B cell (primary cell): ENCODE data around the gene MOB1B. TPM values are rescaled to one million over a fixed set of nuclear protein-coding genes. Genes with fewer than 3 reads are reported as not detected.
A peak's percentile ranks its signal among the peaks of the same experiment; 100 is the strongest.

Source experiments
- ATAC-seq: fragments of 200-7000 bp; cut with Tn5 transposase; one replicate; pipeline ENCODE4 v1.10.0; 2021; ENCODE audit warnings: low read depth, mild to moderate bottlenecking, moderate number of reproducible peaks, moderate library complexity
- CTCF ChIA-PET: fragments of 350-600 bp; sonication (Branson Sonifier 250); formaldehyde crosslinking; loops from one replicate; lab custom pipeline; 2021; ENCODE audit warnings: antibody characterized with exemption, inconsistent platforms; lab: Charles Lee
- POLR2A ChIA-PET: fragments of 350-600 bp; sonication (Branson Sonifier 250); formaldehyde crosslinking; loops from one replicate; lab custom pipeline; 2021; ENCODE audit warnings: antibody characterized with exemption; lab: Charles Lee
- DNase-seq: peaks from one replicate; pipeline ENCODE4 v3.0.0; 2013
- H2AFZ ChIP-seq: 2 replicates; pipeline ENCODE4 v1.6.1; 2012; ENCODE audit warnings: mild to moderate bottlenecking, low read depth, low read length; ENCODE audit not compliant: insufficient read depth, poor library complexity, severe bottlenecking
- H3K27ac ChIP-seq, 2 donors: 1 replicate in 1 of 2; 2 replicates in 1 of 2; pipeline ENCODE4 v1.5.1; 2012 to 2013; ENCODE audit warnings: low read length in 2 of 2, mild to moderate bottlenecking in 2 of 2, moderate library complexity in 1 of 2
- H3K27me3 ChIP-seq, 4 experiments: fragments of 200-600 bp in 1 of 4; sonication (generic) in 1 of 4; replicated peaks in 1 of 4; 1 replicate in 2 of 4; 2 replicates in 2 of 4; pipeline versions ENCODE4 v1.6.1 to v1.7.0; 2013 to 2016; ENCODE audit warnings: low read length in 3 of 4, mild to moderate bottlenecking in 2 of 4, mixed read lengths in 1 of 4, moderate library complexity in 1 of 4; ENCODE audit not compliant: insufficient read depth in 4 of 4, control insufficient read depth in 3 of 4; ENCODE audit errors: control extremely low read depth in 1 of 4
- H3K36me3 ChIP-seq, 2 experiments: replicated peaks in 1 of 2; 1 replicate in 1 of 2; 2 replicates in 1 of 2; pipeline versions ENCODE4 v1.6.1 to v1.7.1; 2013; ENCODE audit warnings: low read length in 1 of 2; ENCODE audit not compliant: insufficient read depth in 2 of 2, control insufficient read depth in 1 of 2; ENCODE audit errors: control extremely low read depth in 1 of 2, extremely low read depth in 1 of 2
- H3K4me1 ChIP-seq, 2 donors: fragments of 200-600 bp in 1 of 2; sonication (generic) in 1 of 2; 1 replicate in 1 of 2; 2 replicates in 1 of 2; pipeline versions ENCODE4 v1.5.1 to v1.6.1; 2013 to 2017; ENCODE audit warnings: low read length in 2 of 2; ENCODE audit not compliant: control insufficient read depth in 2 of 2, insufficient read depth in 2 of 2
- H3K4me2 ChIP-seq: replicated peaks from 2 replicates; pipeline ENCODE3; 2012; ENCODE audit warnings: mild to moderate bottlenecking, low read depth, low read length; ENCODE audit not compliant: poor library complexity, severe bottlenecking
- H3K4me3 ChIP-seq, 5 experiments: fragments of 200-600 bp in 1 of 5; sonication (generic) in 1 of 5; 1 replicate in 3 of 5; 2 replicates in 2 of 5; pipeline versions ENCODE4 v1.5.1 to v1.7.0; 2011 to 2016; ENCODE audit warnings: low read length in 4 of 5, mild to moderate bottlenecking in 4 of 5, low read depth in 2 of 5, control low read depth in 1 of 5, moderate library complexity in 1 of 5; ENCODE audit not compliant: insufficient read depth in 1 of 5; ENCODE audit errors: control extremely low read depth in 1 of 5, extremely low read depth in 1 of 5
- H3K79me2 ChIP-seq: fragments of 200-600 bp; sonication (generic); one replicate; pipeline ENCODE4 v1.6.0; 2016; ENCODE audit warnings: low read length; ENCODE audit not compliant: control insufficient read depth, insufficient read depth
- H3K9ac ChIP-seq: fragments of 200-600 bp; sonication (generic); 2 replicates; pipeline ENCODE4 v1.6.1; 2017; ENCODE audit warnings: mild to moderate bottlenecking, low read length, moderate library complexity
- H3K9me3 ChIP-seq, 3 donors: one replicate each; pipeline versions ENCODE4 v1.6.1 to v1.7.1; 2013; ENCODE audit warnings: low read length in 2 of 3; ENCODE audit not compliant: control insufficient read depth in 2 of 3, insufficient read depth in 1 of 3; ENCODE audit errors: control extremely low read depth in 1 of 3
- H4K20me1 ChIP-seq: 2 replicates; pipeline ENCODE4 v1.6.0; 2012; ENCODE audit warnings: mild to moderate bottlenecking, low read length; ENCODE audit not compliant: insufficient read depth, control insufficient read depth, poor library complexity, severe bottlenecking
- H3K27ac Mint-ChIP-seq: one replicate; pipeline ENCODE4 v1.8.0; 2021; ENCODE audit warnings: mixed read lengths
- H3K27me3 Mint-ChIP-seq: one replicate; pipeline ENCODE4 v1.8.0; 2021; ENCODE audit warnings: mixed read lengths
- H3K4me1 Mint-ChIP-seq: one replicate; pipeline ENCODE4 v1.8.0; 2021; ENCODE audit warnings: mixed read lengths
- H3K4me3 Mint-ChIP-seq: one replicate; pipeline ENCODE4 v1.8.0; 2021; ENCODE audit warnings: mixed read lengths
- H3K9me3 Mint-ChIP-seq: one replicate; pipeline ENCODE4 v1.8.0; 2022; ENCODE audit warnings: mixed read lengths; ENCODE audit not compliant: insufficient read depth
- EZH2 ChIP-seq: IDR thresholded peaks from 2 replicates; pipeline ENCODE4 v1.6.1; 2012; ENCODE audit warnings: borderline replicate concordance, low read depth, mild to moderate bottlenecking, moderate library complexity, low read length; ENCODE audit not compliant: insufficient read depth, poor library complexity, severe bottlenecking
- WGBS: methylation state at CpG from one replicate; pipeline ENCODE4 v1.1.5; 2013; ENCODE audit warnings: missing lambda C conversion rate; ENCODE audit not compliant: insufficient coverage; 5-methylcytosine and 5-hydroxymethylcytosine counted together
- intact Hi-C: fragments of 100-400 bp; cut with micrococcal nuclease; formaldehyde crosslinking; loops from one replicate; pipeline ENCODE4 v1.10.0; 2022
- polyA plus RNA-seq: library from polyadenylated mRNA; depleted of rRNA; stranded (reverse); fragments of >200 nt; gene quantifications from 2 replicates; pipeline ENCODE4 v1.2.3, GENCODE V29; 2012
- total RNA-seq, 2 donors: library from RNA; stranded (reverse); fragments of 120-200 nt in 1 of 2; gene quantifications; 1 replicate in 1 of 2; 2 replicates in 1 of 2; pipeline versions ENCODE4 v1.2.3 to v1.2.4, GENCODE V29; 2013 to 2022
- TF ChIP-seq, protein P1 (sequence below): fragments of 200-600 bp; IDR thresholded peaks from one replicate; pipeline ENCODE4 v1.8.0; 2022; ENCODE audit warnings: antibody characterized with exemption, mild to moderate bottlenecking

The MOB1B gene
- total and polyA plus RNA-seq, 2 donors (not counting 1 experiment from before 2014, with no cell fraction given) = 2.3 to 30.4 TPM

DNA sequence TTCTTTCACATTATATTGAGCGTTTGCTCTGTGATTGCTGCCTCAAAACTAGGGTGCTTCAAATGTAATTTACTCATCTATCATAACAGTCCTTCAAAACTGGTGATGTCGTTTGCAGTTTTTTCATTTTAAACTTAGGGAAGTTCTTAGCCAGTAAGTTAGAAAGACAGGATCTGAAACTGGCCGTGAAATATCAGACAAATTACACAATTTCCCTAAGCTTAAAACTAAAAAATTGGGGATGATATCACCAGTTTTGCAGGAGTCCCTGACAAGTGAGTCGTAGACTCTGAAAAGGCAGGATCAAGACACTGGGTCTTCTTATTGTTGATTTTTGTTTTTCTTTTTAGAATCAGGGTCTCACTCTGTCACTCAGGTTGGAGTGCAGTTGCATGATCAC lies 44.8 kb downstream of the MOB1B start:
- intact Hi-C loops = no loop called here
- peaks cover 19 to 27% of the 10 kb centered on the region in 2 donors for H3K4me1 ChIP-seq
- H3K36me3 ChIP-seq = no peaks in the 10 kb centered on the region
- Mint-ChIP-seq H3K9me3 (no peaks in the 10 kb centered on the region), H3K27me3 (no peaks in the 10 kb centered on the region), H3K27ac (no peak overlapping the region), H3K4me3 (no peak overlapping the region), H3K4me1 (peaks cover 37% of the 10 kb centered on the region)
- DNase-seq (no peak), ATAC-seq (no peak)
- no peak overlapping the region for H3K27ac ChIP-seq
- H2AFZ ChIP-seq = no peak overlapping the region
- ChIA-PET CTCF (interaction anchor here (1.6 kb wide), 1 partner anchor 11 kb away, joined by 3 read pairs; no protein-coding TSS in a partner anchor), POLR2A (no interaction called here)
- WGBS = 83% methylated on average over 1 of the region's 4 CpGs
- no peak overlapping the region for H3K9ac ChIP-seq
- H3K4me2 ChIP-seq = no peak overlapping the region
- no peak for TF ChIP-seq EZH2
- TF ChIP-seq, protein P1, sequence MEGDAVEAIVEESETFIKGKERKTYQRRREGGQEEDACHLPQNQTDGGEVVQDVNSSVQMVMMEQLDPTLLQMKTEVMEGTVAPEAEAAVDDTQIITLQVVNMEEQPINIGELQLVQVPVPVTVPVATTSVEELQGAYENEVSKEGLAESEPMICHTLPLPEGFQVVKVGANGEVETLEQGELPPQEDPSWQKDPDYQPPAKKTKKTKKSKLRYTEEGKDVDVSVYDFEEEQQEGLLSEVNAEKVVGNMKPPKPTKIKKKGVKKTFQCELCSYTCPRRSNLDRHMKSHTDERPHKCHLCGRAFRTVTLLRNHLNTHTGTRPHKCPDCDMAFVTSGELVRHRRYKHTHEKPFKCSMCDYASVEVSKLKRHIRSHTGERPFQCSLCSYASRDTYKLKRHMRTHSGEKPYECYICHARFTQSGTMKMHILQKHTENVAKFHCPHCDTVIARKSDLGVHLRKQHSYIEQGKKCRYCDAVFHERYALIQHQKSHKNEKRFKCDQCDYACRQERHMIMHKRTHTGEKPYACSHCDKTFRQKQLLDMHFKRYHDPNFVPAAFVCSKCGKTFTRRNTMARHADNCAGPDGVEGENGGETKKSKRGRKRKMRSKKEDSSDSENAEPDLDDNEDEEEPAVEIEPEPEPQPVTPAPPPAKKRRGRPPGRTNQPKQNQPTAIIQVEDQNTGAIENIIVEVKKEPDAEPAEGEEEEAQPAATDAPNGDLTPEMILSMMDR = no peak
- no peak overlapping the region for H3K4me3 ChIP-seq
- H3K27me3 ChIP-seq = no peaks in the 10 kb centered on the region
- peaks cover 72% of the 10 kb centered on the region for H3K79me2 ChIP-seq
- H3K9me3 ChIP-seq = no peaks in the 10 kb centered on the region
- H4K20me1 ChIP-seq = no peaks in the 10 kb centered on the region

DNA sequence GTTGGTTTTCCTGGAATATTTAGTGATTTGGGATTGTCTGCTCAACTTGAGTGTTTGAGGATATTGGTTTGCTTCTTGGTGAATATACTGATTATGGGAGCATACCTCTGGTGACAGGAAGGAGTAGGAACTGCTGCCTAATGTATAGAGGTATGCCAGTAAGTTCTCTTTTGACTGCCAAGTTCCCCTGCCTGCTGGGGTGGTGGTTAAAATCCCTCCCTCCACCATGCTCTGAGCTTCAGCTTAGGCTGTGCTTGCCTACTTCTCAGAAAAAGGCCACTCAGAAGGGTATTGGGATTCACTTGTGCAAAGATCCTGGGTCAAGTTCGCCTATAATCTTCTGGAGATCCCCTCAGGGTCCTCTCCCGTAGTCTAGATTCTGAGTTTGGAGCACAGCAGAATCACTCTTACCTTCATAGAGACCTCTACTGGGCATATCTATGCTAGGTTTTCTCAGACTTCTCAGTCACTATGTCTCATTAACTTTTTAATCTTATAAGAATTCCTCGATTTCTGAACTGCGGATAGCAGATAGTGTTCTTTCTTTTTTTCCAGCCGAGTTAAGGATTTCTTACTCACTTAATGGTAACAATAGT lies 46.6 kb downstream of the MOB1B start:
- H3K9me3 ChIP-seq = no peaks in the 10 kb centered on the region
- H3K27ac ChIP-seq = no peak overlapping the region
- no peak overlapping the region for H2AFZ ChIP-seq
- H3K4me1 ChIP-seq = peaks cover 19 to 20% of the 10 kb centered on the region in 2 donors
- 55% methylated on average over 2 of the region's 5 CpGs for WGBS
- CTCF ChIA-PET = interaction anchor here (0.9 to 2.3 kb wide), 2 partner anchors 211 to 297 kb away, joined by 3 to 8 read pairs; no protein-coding TSS in a partner anchor
- TF ChIP-seq, protein P1 = peak; percentile 26
- TF ChIP-seq EZH2 = no peak
- intact Hi-C loops = no loop called here
- H4K20me1 ChIP-seq = no peaks in the 10 kb centered on the region
- no peaks in the 10 kb centered on the region for H3K36me3 ChIP-seq
- Mint-ChIP-seq H3K27me3 (no peaks in the 10 kb centered on the region), H3K27ac (no peak overlapping the region), H3K9me3 (no peaks in the 10 kb centered on the region), H3K4me1 (peaks cover 25% of the 10 kb centered on the region), H3K4me3 (peak overlapping the region; percentile 18)
- no peaks in the 10 kb centered on the region for H3K27me3 ChIP-seq
- H3K4me3 ChIP-seq = no peak overlapping the region
- peaks cover 72% of the 10 kb centered on the region for H3K79me2 ChIP-seq
- ATAC-seq = peak; percentile 36
- POLR2A ChIA-PET = no interaction called here
- peak overlapping the region; percentile 20 for H3K4me2 ChIP-seq
- peak; percentile 14 for DNase-seq
- H3K9ac ChIP-seq = no peak overlapping the region
